Stimulated activated CD4-positive, alpha-beta T cell treated with anti-CD3 and anti-CD28 coated beads, TNF-alpha, amount 100 ng/mL, for 4 hours (primary cell): ENCODE results near the gene LIN7A.
"Not testable (repeated sequence)": the region's sequence is repeated elsewhere in the genome, so short reads cannot be mapped to it uniquely, and the experiment has no call there.

Source experiments
- DNase-seq, 3 experiments: peaks; one replicate each; pipeline ENCODE4 v3.0.0-alpha.2; 2020; ENCODE audit warnings: low read depth in 3 of 3

LIN7A gene

GRCh38 chr12:80811957-80812708 is 125.6 kb downstream of the LIN7A start:
- no peak for DNase-seq

- no peak for DNase-seq
These were observed 126.9 kb downstream of the LIN7A start for GRCh38 chr12:80810874-80811273.

GRCh38 chr12:80807640-80808288 is 130.0 kb downstream of the LIN7A start:
- no peak for DNase-seq

- DNase-seq, result no peak
These were observed 132.6 kb downstream of the LIN7A start for GRCh38 chr12:80805106-80805505.

GRCh38 chr12:80802652-80803400 is 134.9 kb downstream of the LIN7A start:
- DNase-seq, result no peak

GRCh38 chr12:80798281-80798680 is 139.5 kb downstream of the LIN7A start:
- DNase-seq, result no peak

GRCh38 chr12:80794551-80794950 is 143.2 kb downstream of the LIN7A start:
- DNase-seq, result no peak

GRCh38 chr12:80792861-80793260 is 144.9 kb downstream of the LIN7A start:
- DNase-seq, result no peak

- no peak for DNase-seq
These were observed 145.9 kb downstream of the LIN7A start for GRCh38 chr12:80791863-80792262.

GRCh38 chr12:80788407-80788806 is 149.3 kb downstream of the LIN7A start:
- DNase-seq, result not testable (repeated sequence)

GRCh38 chr12:80782963-80783470 is 154.7 kb downstream of the LIN7A start:
- not testable (repeated sequence) for DNase-seq

GRCh38 chr12:80781313-80781712 is 156.4 kb downstream of the LIN7A start:
- DNase-seq, result no peak

- no peak for DNase-seq
These were observed 157.0 kb downstream of the LIN7A start for GRCh38 chr12:80780746-80781145.

GRCh38 chr12:80778005-80778541 is 159.7 kb downstream of the LIN7A start:
- DNase-seq, result no peak

- DNase-seq, result no peak
These were observed 160.1 kb downstream of the LIN7A start for GRCh38 chr12:80777587-80777986.

- no peak for DNase-seq
These were observed 161.0 kb downstream of the LIN7A start for GRCh38 chr12:80776706-80777105.

- DNase-seq, result no peak
These were observed 166.8 kb downstream of the LIN7A start for GRCh38 chr12:80770958-80771357.

GRCh38 chr12:80769553-80770140 is 168.1 kb downstream of the LIN7A start:
- no peak for DNase-seq

GRCh38 chr12:80766897-80767296 is 170.8 kb downstream of the LIN7A start:
- DNase-seq, result no peak

- no peak for DNase-seq
These were observed 171.5 kb downstream of the LIN7A start for GRCh38 chr12:80766210-80766609.

GRCh38 chr12:80763874-80764273 is 173.9 kb downstream of the LIN7A start:
- no peak for DNase-seq

GRCh38 chr12:80761838-80762237 is 175.9 kb downstream of the LIN7A start:
- DNase-seq, result no peak
